Subcutaneous adipose tissue (tissue), 4 donors: Measurements from ENCODE around the gene C1orf167. TPM values are rescaled to one million over a fixed set of nuclear protein-coding genes. Genes with fewer than 3 reads are reported as not detected.

Experiments
- total RNA-seq, 4 donors: library from RNA; depleted of rRNA; stranded (reverse); fragments of >200 nt; gene quantifications; one replicate each; pipeline ENCODE4 v1.1.0, GENCODE V29; 2016
- TF ChIP-seq, protein P1 (sequence below): fragments of 450-650 bp; IDR thresholded peaks from one replicate; pipeline ENCODE4 v1.5.1; 2016; ENCODE audit warnings: low read depth, mild to moderate bottlenecking, control low read depth, antibody characterized with exemption, moderate library complexity

C1orf167 gene
- total RNA-seq, 4 donors from 2014 or later, result 0.17 to 3.9 TPM; not detected in 2

DNA sequence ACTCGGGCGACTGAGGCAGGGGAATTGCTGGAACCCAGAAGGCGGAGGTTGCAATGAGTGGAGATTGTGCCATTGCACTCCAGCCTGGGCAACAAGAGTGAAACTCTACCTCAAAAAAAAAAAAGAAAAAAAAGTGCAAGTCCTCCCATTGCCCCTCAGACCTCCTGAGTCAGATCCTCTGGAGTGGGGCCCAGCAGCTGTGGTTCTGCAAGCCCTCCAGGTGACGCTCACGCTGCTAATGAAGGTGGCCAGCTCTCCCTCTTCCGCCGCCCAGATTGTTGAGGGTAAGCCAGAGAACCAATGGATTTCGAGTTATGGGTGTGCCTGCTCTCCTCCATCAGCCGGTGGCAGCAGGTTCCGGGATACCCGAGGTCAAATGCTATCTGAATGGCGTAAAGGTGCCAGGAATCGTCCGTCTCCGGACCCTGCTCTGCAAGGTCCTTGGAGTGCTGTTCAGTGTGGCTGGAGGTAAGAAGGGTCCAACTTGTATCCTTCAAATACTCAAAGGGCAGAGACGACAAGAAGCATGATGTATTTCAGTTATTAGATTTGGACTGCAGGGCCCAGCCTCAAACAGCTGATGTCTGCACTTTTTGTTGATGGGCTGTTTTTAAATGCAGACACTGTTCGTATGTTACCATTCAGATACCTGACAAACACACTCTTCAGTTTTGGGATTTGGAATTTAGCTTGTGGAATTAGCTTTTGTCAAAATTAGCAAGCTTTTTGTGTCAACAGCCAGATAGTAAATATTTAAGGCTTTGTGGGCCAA, 61.6 kb downstream of the C1orf167 start:
- TF ChIP-seq, protein P1, sequence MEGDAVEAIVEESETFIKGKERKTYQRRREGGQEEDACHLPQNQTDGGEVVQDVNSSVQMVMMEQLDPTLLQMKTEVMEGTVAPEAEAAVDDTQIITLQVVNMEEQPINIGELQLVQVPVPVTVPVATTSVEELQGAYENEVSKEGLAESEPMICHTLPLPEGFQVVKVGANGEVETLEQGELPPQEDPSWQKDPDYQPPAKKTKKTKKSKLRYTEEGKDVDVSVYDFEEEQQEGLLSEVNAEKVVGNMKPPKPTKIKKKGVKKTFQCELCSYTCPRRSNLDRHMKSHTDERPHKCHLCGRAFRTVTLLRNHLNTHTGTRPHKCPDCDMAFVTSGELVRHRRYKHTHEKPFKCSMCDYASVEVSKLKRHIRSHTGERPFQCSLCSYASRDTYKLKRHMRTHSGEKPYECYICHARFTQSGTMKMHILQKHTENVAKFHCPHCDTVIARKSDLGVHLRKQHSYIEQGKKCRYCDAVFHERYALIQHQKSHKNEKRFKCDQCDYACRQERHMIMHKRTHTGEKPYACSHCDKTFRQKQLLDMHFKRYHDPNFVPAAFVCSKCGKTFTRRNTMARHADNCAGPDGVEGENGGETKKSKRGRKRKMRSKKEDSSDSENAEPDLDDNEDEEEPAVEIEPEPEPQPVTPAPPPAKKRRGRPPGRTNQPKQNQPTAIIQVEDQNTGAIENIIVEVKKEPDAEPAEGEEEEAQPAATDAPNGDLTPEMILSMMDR, result no peak

DNA sequence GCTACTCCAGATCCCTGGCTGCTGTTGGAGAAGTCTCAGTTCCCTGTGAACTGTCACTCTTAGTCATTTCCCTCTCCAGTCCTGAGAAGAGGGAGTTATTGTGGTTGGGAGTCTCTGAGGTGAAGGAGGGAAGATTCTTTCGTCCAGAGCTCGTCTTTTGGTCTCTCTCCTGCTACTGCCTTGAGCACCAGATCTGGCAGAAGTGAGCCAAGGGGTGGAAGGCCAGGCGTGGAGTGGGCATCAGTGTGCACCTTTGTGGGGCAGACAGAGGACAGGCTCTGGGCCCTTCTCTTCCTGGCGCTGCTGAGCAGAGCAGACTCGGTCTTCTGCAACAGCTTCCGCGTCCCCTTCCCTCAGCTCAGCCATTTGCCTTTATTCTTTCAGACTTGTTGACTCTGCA, 63.1 kb downstream of the C1orf167 start:
- TF ChIP-seq, protein P1, result no peak

DNA sequence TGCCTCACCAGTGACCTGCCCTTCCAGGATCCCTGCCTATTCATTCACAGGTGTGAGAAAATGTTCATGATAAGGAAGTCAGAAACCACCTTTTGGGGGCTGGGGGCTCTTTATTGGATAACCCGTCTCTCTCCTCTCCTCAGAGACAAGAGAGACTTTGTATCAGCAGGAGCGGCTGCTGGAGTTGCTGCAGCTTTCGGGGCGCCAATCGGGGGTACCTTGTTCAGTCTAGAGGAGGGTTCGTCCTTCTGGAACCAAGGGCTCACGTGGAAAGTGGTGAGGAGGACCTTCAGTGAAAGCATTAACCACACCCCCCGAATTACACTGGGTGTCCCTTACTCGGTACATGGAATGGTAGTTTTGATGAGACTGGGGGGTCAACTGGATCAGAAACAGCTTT, 65.0 kb downstream of the C1orf167 start:
- TF ChIP-seq, protein P1, result no peak

DNA sequence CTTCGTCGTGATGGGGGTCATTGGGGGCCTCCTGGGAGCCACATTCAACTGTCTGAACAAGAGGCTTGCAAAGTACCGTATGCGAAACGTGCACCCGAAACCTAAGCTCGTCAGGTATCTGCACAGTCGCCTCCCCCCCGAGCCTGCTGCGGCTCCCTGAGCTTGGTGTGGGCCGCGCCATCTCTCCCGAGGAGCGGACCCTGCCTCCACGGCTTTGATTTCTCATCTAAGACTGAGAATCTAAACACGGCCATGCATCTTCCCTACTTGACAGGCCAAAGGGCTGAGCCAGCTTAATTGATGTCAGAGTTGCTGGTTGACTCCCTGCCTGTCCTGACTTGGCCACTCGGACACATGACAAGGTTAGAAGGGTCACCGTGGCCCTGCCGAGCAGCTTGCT, 66.5 kb downstream of the C1orf167 start:
- TF ChIP-seq, protein P1, result no peak

DNA sequence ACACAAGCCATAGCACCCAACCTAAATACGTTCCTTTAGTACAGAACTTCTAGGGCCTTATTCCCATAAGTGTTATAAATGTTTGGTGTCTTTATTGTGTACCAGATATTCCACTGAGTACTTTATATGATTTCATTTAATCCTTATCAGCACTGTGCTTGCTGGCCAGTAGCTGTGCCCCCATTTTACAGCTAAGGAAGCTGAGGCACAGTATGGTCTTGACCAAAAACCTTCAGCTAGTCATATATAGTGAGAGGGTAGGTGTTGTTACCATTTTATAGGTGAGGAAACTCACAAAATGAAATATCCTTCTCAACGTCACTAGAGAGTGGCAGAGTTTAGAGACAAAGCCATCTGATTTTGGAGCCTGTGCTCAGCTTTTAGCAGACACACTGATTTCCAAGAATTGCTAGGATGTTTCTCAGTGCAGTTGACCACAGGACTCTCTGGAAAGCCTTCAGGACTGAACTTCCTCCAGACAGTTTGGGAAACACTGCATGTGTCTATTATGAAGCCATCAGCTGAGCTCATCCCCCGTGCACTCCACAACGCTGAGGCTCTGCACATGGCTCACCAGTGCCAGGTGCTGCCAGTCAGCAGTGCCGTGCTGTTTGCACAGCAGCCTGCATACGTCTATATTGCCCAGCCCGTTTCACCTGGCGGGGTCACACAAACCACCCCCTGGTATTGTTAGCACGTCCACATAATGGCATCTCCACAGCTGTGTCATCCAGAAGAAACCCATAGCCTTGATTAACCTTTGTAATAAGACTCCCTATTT, 70.1 kb downstream of the C1orf167 start:
- TF ChIP-seq, protein P1, result no peak

DNA sequence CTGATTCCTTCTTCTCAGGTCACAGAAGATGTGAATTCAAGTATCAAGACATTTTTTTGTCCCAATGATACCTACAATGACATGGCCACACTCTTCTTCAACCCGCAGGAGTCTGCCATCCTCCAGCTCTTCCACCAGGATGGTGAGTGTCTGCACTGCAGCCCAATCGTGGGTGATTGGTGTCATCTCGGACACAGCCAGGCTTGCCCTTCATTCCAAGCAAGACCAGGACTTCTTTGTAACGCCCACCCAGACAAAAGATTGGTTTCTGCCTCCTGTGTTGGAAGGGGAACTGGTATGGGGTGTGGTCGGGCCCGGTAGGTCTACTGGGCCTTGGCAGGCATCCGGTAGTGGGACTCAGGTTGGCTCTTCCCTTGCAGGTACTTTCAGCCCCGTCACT, 71.5 kb downstream of the C1orf167 start:
- TF ChIP-seq, protein P1, result no peak

DNA sequence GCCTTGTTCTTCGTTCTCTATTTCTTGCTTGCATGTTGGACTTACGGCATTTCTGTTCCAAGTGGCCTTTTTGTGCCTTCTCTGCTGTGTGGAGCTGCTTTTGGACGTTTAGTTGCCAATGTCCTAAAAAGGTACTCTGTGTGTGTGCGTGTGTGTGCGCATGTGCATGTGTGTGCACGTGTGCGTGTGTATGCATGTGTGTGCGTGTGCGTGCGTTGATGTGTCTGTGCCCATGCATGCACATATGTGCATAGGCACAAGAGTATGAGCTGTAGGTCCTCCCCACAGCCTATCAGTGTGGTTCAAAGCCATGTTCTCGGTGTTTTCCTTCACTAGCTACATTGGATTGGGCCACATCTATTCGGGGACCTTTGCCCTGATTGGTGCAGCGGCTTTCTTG, 71.9 kb downstream of the C1orf167 start:
- TF ChIP-seq, protein P1, result no peak
